Inflammatory macrophage (primary cell): ENCODE results near the gene RALGPS1.
A peak's percentile ranks its signal among the peaks of the same experiment; 100 is the strongest.

Experiments
- DNase-seq, 2 donors: peaks; one replicate each; pipeline ENCODE4 v3.0.0-alpha.2; 2020 to 2022

RALGPS1 gene

GRCh38 chr9:127105805-127106465, 191.4 kb downstream of the RALGPS1 start:
- no peak for DNase-seq

DNA sequence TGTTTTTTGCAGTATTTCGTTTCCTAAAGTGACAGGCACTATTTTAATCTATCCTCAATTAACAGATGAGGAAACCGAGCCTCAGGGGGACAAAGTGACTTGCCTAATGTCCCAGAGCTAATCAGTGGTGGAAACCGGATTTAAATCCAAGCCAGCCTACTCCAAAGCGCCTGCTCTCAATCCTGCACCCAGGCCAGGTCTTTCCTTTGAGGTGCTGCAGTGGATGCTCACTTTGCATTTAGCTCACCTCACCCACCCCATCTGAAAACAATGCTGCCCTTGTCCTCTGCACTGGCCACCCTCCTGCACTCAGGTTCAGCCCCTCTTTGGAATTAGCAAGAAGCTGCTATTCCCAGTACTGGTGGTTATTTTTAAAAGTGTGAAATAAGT, 191.9 kb downstream of the RALGPS1 start:
- DNase-seq, result no peak

DNA sequence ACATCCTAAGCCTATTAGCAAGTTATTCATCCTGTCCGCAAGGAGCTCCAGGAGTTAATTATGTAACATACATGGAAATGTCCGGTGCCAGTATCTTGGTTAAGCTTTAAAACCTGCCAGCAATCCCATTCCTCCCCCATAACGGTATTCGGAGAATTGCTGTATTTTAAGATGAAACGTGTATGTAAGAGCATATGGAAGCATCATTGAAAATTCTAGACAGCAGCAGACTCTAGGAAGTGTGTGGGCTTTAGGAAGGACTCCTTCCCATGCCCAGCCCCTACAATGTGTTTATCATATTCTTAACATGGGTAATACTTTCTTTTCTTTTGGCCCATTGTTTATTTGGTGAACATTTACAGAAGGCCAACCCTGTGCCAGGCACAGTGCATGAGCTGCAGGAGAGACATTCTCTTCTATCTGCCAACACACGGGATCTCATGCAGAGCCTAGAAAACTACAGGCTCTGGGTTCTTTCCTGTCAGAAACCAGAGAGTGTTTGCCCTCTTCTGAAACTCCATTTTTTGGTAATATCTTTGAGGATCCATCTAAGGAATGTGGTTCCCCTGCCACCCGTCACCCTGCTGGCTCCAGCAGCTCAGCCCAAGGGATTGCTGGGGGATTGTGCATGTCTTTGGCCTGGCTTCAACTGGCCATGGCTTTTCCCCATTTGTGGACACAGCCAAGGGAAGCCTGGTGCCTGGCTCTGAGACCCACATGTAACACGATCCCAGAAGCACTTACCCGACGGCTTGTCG, 192.8 kb downstream of the RALGPS1 start:
- DNase-seq, result no peak

DNA sequence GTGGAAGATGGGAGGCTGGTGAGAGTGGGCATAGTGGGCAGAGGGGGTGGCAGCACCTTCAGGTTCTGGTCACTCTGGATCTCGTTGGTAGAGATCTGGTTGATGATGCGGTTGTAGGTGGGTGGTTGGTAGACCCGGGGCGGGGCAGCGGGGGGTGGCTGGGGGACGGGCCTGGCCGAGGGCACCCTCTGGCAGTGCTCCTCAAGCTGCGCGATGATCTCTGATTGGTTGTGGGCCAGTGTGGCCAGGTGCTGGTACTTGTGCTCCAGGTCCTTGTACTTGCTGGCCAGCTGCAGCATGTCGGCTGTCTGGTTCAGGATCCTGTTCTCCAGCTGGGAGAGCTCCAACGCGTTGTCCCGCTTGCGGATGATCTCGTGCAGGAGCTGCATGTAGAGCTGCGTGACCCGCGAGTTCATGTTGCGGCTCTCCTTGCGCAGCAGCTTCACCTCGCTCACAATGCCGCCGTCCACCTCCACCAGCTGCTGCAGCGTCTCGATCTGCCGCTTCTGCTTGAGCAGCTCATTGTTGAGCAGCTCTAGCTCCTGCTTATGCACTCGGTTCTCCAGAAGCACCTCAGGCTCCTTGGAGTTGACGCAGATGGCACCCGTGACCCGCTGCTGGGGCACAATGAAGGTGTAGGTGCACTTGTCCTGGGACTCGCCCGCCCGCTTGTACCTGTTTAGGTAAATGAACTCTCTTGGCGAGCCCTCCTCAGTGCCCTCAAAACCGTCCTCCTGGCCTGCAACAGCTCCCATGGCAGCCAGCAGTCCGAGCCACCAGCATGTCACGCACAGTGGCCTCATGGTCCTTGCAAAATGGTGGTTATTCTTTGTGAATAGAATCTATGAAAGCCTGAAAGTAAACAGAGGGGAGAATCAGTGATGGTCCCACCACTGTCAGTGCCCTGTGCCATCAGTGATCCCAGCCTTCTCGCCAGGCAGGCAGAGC, 193.6 kb downstream of the RALGPS1 start:
- no peak for DNase-seq

DNA sequence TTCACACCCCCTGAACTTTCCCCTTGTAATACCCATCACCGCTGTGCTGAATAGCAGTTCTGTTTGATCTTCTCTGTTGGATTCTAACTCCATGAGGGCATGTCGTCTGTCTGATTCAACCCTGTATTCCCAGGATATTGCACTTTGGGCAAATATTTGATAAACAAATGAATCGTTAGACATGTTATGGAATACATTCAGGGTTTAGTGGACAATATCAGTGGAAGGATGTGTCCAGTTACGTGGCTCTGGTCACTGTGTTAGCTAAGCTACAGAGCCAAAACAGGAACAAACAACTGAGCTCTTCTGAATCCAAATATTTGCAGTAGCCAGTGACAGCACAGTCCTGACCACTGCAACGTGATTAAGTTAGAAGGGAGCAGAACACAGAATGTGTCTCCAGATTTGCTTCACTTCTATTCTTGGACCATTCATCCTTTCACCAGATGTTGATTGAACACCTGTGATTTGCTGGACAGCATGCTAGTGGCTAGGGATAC, 194.7 kb downstream of the RALGPS1 start:
- DNase-seq, result no peak

- no peak for DNase-seq
Observed at GRCh38 chr9:127112056-127112455, 197.5 kb downstream of the RALGPS1 start.

GRCh38 chr9:127112735-127113161, 198.2 kb downstream of the RALGPS1 start:
- DNase-seq, result no peak

DNA sequence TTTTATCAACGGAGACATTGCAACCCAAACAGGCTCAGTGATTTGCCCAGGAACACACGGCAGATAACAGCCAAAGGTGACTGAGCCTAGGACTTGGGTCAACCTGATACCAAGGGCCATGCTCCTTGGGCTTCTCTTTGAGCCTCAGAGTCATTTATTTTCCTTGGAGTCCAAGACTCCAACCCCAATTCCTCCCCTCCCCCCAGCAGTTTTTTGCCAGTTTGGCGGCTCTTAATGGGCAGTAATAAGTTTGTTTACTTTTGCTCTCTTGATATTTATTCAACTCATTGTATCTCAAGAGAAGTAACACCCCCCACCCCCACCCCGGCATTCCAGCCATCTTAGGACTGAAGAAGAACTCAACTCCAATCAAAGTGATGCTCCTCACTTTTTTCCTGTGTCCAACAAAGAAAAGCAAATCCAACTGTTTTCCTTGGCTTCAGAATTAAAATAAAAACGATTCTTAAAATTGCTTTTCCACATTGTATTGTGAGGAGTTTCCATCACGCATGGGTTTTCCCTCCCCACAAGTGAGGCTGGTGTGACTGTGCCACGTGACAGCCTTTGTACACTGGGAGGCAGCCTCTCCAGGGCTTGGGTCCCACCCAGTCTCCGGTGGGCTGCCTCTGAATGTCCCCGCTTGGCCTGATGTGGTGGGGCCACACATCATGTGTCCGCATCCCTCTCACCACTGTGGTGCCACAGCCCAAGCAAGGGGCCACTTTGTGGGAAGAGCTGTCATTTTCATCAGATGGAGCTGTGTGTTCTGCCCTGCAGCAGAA, 198.8 kb downstream of the RALGPS1 start:
- DNase-seq, result no peak

DNA sequence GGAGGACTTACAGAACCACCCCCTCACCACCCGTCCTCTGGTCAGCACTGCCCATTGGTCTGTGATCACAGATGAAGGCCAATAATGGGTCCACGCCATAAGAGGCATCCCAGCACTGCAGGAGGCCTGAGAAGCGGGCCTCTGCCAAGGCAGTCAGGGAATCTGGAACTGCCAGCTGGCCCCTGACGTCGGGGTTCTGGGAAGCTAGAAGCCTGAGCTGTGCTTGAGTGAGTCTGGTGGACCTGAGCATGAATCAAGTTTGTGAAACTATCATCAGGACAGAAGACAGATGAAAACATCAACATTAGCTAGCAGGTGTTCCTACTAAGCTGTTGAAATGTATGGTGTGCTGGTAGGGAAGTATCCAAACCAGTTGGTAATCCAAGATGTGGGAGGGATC, 200.0 kb downstream of the RALGPS1 start:
- DNase-seq, result no peak

GRCh38 chr9:127116088-127116726, 201.6 kb downstream of the RALGPS1 start:
- DNase-seq, result peak in 1 of 2 donors; percentile 8

DNA sequence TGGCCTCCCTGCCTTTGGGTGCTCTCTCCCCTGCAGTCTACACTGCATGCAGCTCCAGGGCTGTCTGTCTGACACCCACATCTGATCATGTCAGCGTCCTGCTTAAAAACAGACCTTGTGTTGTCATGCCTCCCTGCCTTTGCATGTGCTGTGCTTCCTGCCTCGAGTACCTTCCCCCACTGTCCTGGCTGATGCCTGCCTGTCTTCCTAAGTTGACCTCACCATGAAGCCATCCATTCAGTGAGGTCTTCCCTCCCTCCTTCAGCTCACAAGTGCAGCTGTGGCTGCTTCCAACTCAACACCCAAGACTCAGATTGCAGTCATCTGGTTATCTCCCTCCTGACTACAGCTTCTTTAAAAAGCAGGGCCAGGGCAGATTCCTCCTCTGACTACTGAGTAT, 202.4 kb downstream of the RALGPS1 start:
- DNase-seq, result peak in 1 of 2 donors; percentile 5

DNA sequence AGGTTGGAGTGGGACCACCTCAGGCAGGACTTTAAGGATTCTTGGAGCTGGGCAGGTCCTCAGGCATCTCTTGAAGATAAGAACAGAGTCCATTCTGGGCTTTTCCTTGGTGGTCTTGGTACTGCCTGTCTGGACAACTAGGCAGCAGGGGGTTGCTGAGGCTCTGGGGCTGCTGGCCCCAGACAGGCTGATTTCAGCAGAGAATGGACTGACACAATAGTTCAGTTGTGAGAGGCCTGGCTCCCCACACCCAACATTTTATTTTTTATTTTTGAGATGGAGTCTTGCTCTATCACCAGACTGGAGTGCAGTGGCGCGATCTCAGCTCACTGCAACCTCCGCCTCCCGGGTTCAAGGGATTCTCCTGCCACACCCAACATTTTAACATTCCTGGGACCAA, 203.2 kb downstream of the RALGPS1 start:
- no peak for DNase-seq

DNA sequence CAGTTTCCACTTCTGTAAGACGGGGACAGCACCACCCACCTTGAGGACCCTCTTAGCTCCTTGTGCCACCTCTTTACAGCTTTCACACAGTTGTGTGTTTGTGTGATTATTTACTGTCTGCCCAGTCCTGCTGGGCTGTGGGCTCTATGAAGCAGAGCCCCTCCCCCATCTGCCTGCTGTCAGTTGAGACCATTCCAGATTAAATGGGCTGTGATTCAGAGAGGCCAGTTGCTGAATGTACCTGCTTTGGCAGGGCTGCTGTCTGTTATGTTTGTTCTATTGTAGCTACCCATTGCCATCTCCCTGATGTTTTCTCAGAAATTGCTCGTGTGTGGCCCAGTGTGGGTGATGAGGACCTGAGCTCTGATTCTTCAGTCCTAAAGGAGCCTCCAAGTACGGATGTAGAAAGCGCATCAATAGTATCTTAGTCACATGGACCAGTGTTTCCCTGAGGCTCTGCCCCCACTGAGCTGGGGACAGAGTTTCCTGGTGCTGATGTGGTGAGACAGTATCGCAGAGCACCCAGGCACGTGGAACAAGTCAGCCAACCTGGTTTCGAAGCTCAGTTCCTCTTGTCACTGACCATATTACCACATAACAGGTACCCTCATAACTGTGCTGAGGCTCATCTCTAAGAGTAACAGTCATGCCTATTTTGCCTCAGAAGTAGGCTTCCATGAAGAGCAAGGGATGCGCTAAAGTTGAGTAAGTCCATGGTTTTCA, 204.2 kb downstream of the RALGPS1 start:
- no peak for DNase-seq

- no peak for DNase-seq
Observed at GRCh38 chr9:127119320-127119709, 204.7 kb downstream of the RALGPS1 start.

GRCh38 chr9:127121628-127122175, 207.1 kb downstream of the RALGPS1 start:
- DNase-seq, result no peak

DNA sequence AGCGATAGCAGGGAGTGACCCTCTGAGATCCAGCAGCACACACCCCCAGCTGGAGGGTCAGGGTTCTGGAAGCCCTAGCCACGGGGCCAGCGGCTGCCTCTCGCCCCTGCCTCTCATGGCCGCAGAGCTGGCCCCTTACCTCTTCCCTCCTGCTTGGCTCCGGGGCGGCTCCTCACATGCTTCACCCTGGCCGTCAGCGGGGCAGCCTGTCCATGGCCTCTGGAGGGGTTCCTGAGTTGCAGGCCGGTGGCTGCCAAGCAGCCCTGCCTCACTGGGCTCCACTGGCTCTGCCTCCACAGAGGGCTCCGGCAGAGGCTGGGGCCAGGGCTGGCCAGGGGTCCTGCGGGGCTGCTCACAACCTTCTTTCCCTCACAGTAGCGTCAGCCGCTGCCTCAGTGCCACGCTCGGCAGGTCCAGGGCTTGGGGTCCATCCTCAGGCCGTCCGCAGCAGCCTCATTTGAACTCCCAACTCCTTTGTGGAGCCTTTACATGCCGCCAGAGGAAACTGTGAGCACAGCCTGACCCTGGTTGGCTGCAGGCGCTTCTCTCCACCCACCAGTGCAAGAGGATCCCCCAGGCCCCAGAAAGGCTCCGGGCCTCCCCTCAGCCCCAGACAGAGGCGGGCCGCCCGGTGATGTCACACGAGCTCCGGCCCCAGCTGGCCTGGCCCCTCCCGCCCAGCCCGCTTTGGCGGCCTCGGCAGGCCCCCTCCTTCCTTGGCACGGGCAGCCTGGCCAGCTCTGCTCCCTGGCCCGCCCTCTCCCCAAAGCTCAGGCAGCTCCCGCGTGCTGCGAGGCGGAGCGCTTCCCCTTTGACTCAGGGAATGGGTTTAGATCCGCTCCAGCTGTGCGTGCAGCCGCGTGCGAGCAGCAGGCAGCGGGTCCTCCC, 207.8 kb downstream of the RALGPS1 start, which contains the start of gene ANGPTL2:
Gene ANGPTL2 (minus strand): TSS at position 460 of the 888 bp plus-strand sequence. CDS start 13,904 bp downstream, outside the sequence.
- DNase-seq, result peak; percentile 32 to 50

DNA sequence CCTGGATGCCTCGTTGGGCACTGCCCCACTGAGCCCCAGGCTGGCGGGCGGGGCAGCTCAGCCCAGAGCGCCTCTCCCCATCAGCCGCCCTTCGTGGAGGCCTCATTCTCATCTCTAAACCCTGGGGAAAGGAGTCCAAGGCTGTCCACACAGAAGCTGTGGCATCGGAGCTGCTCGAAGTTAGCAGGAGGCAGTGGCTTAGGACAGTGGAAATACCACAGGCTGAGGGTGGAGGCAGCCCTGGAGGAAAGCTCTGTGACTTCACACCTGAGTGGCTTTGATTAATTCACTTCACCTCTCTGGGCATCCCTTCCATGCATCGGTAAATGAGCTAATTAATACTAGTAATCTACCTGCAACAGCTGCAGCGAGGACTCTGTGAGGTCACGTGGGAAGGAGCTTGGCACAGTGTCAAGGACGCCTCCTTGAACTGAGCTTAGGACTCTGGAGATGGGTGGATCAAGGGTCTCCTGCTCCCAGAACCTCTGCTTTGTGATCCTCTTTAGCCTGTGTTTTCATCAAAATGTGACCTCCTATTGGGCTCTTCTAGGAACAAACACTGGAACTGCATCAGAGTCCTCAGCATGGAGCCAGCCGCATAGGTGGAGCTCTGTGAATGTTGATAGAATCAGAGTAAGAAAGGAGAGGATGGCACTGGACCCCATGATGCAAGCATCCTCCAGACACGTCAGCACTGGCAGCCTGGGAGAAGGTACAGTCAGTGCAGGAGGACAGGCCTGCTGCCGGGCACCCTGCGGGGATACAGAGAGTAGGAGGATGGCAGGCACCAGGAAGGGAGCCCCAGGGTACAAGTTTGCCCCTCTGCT, 208.7 kb downstream of the RALGPS1 start:
- DNase-seq, result no peak

DNA sequence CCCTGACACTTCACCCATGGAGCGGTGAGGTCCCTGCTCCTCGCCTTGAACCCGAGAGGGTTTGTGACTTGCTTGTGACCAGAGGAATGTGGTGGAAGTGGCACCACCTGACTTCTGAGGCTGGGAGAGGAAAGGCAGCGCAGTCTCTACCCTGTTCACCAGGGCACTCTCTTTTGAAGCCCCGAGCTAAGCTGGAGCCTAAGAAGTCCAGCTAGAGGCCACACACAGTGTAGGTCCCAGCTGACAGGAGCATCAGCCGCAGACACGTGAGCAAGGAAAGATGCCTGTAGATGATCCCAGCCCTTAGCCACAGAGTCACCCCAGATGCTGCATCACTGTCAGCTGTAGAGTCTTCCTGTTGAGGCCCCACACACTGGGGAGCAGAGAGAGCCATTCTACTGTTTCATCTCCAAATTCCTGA, 209.5 kb downstream of the RALGPS1 start:
- no peak for DNase-seq
